Activated CD8-positive, alpha-beta T cell treated with anti-CD3 and anti-CD28 coated beads, Interleukin-2, amount 10 ng/mL, durations not matched to agents 7 days and 5 days (primary cell): ENCODE measurements around the gene ARF1. TPM values are rescaled to one million over a fixed set of nuclear protein-coding genes. Genes with fewer than 3 reads are reported as not detected.

ENCODE experiments used
- ATAC-seq: fragments of 150-1000 bp; cut with Tn5 transposase; one replicate; pipeline ENCODE4 v1.10.0; 2021; ENCODE audit warnings: moderate library complexity
- CTCF ChIA-PET: fragments of 350-600 bp; sonication (Branson Sonifier 250); formaldehyde crosslinking; loops from one replicate; lab custom pipeline; 2021; ENCODE audit warnings: antibody characterized with exemption; lab: Charles Lee
- POLR2A ChIA-PET: fragments of 350-600 bp; sonication (Branson Sonifier 250); formaldehyde crosslinking; loops from one replicate; lab custom pipeline; 2021; ENCODE audit warnings: antibody characterized with exemption; lab: Charles Lee
- DNase-seq: peaks from one replicate; pipeline ENCODE4 v3.0.0-alpha.2; 2020
- H3K27ac Mint-ChIP-seq: one replicate; pipeline ENCODE4 v1.8.0; 2021; ENCODE audit warnings: mild to moderate bottlenecking, mixed read lengths
- H3K27me3 Mint-ChIP-seq: one replicate; pipeline ENCODE4 v1.8.0; 2021; ENCODE audit warnings: low read depth, mixed read lengths
- H3K36me3 Mint-ChIP-seq: one replicate; pipeline ENCODE4 v1.8.0; 2021; ENCODE audit warnings: low read depth, mixed read lengths
- H3K4me1 Mint-ChIP-seq: one replicate; pipeline ENCODE4 v1.8.0; 2021; ENCODE audit warnings: low read depth, mixed read lengths
- H3K4me3 Mint-ChIP-seq: one replicate; pipeline ENCODE4 v1.8.0; 2021; ENCODE audit warnings: mild to moderate bottlenecking, mixed read lengths
- H3K9me3 Mint-ChIP-seq: one replicate; pipeline ENCODE4 v1.8.0; 2022; ENCODE audit warnings: mixed read lengths; ENCODE audit not compliant: insufficient read depth
- total RNA-seq, 2 experiments: library from RNA; stranded (reverse); gene quantifications; one replicate each; pipeline ENCODE4 v1.2.3, GENCODE V29; 2021

ARF1 gene
- total RNA-seq, 2 experiments from 2014 or later = 313 to 322 TPM

DNA sequence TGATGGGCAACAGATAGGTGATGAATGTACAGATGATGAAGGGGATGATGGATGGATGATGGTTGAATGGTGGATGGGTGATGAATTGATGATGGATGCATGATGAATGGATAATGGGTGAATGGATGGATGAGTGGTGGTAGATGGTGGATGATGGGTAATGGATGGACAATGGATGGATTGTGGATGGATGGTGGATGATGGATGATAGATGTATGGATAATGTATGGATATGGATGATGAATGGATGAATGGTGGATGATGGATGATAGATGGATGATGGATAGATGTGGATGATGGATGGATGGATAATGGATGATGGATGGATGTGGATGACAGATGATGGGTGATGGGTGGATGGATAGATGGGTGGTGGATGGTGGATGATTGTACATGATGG lies 40.0 kb upstream of the ARF1 start:
- no peaks in the 10 kb centered on the region for H3K4me1 Mint-ChIP-seq
- DNase-seq (no peak), ATAC-seq (no peak)
- peaks cover 12% of the 10 kb centered on the region for H3K27me3 Mint-ChIP-seq
- no peak overlapping the region for H3K27ac Mint-ChIP-seq
- ChIA-PET POLR2A (no interaction called here), CTCF (no interaction called here)
- H3K36me3 Mint-ChIP-seq = no peaks in the 10 kb centered on the region
- no peak overlapping the region for H3K4me3 Mint-ChIP-seq
- H3K9me3 Mint-ChIP-seq = no peaks in the 10 kb centered on the region

- ChIA-PET CTCF (no interaction called here), POLR2A (no interaction called here)
- H3K4me3 Mint-ChIP-seq = no peak overlapping the region
- no peaks in the 10 kb centered on the region for H3K9me3 Mint-ChIP-seq
- no peaks in the 10 kb centered on the region for H3K36me3 Mint-ChIP-seq
- peaks cover 9% of the 10 kb centered on the region for H3K27me3 Mint-ChIP-seq
- DNase-seq (no peak), ATAC-seq (no peak)
- H3K4me1 Mint-ChIP-seq = no peaks in the 10 kb centered on the region
- H3K27ac Mint-ChIP-seq = no peak overlapping the region
These were observed 39.1 kb upstream of the ARF1 start for GRCh38 chr1:228043281-228043848.

GRCh38 chr1:228044961-228045360 lies 37.5 kb upstream of the ARF1 start:
- Mint-ChIP-seq H3K27ac (no peak overlapping the region), H3K4me1 (no peaks in the 10 kb centered on the region), H3K9me3 (no peaks in the 10 kb centered on the region), H3K36me3 (no peaks in the 10 kb centered on the region), H3K27me3 (peaks cover 4% of the 10 kb centered on the region), H3K4me3 (no peak overlapping the region)
- POLR2A ChIA-PET = no interaction called here
- no peak for DNase-seq
- no peak for ATAC-seq
- CTCF ChIA-PET = no interaction called here

GRCh38 chr1:228045405-228045804 lies 37.1 kb upstream of the ARF1 start:
- ATAC-seq (no peak), DNase-seq (no peak)
- no peaks in the 10 kb centered on the region for H3K36me3 Mint-ChIP-seq
- H3K4me1 Mint-ChIP-seq = no peaks in the 10 kb centered on the region
- H3K4me3 Mint-ChIP-seq = no peak overlapping the region
- no peak overlapping the region for H3K27ac Mint-ChIP-seq
- no peaks in the 10 kb centered on the region for H3K9me3 Mint-ChIP-seq
- peaks cover 2% of the 10 kb centered on the region for H3K27me3 Mint-ChIP-seq
- POLR2A ChIA-PET = no interaction called here
- CTCF ChIA-PET = no interaction called here

DNA sequence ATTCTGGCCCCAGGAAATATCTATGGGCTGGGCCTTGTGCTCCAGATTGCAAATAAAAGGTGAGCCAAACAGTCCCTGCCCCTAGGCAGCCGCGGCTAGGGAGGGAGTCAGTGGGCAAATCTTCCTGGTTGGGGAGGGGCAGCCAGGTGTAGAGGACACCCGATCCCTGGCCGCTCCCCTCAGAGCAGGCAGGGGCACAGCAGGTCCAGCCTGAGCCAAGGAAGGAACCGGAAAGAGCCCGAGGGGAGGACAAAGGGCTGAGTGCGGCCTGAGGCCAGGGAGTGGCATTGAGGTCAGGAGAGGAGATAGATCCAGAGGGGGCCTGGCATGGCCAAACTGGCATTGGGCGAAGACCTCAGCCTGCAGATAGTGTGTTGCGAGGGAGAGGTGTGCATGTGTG lies 36.6 kb upstream of the ARF1 start:
- POLR2A ChIA-PET = no interaction called here
- DNase-seq (no peak), ATAC-seq (no peak)
- H3K4me1 Mint-ChIP-seq = no peaks in the 10 kb centered on the region
- no peak overlapping the region for H3K4me3 Mint-ChIP-seq
- peaks cover 3% of the 10 kb centered on the region for H3K27me3 Mint-ChIP-seq
- CTCF ChIA-PET = no interaction called here
- H3K27ac Mint-ChIP-seq = no peak overlapping the region
- no peaks in the 10 kb centered on the region for H3K36me3 Mint-ChIP-seq
- H3K9me3 Mint-ChIP-seq = no peaks in the 10 kb centered on the region

DNA sequence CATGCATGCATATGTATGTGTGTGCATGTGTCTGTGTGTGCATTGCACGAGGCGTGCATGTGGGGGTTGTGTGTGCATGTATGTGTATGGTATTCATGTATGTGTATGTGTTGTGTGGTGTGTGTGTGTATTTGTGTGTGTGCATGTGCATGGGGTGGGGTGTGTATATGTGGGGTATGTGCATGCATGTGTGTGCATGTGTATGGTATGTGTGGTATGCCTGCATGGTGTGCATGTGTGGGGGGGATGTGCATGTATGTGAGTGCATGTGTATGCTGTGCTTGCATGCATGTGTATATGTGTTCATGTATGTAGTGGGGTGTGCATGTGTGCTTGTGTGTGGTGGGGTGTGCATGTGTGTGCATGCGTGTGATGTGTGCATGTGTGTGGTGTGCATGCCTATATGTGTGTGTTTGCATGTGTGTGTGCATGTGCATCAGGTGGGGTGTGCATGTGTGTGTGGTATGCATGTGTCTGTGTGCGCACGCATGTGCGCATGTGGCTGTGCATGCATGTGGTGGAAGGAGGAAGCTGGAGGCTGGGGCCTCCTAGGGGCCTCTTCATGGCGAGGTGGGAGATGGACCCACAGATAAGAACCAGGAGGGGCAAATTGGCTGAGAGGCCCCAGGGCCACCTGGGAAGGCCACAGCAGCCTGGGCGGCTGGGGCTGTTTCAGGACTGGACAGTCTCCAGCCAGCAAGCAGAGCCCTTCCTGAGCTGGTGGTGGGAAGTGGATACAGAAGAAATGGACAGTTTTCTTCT lies 35.9 kb upstream of the ARF1 start:
- no peak overlapping the region for H3K27ac Mint-ChIP-seq
- no peak overlapping the region for H3K4me3 Mint-ChIP-seq
- DNase-seq (no peak), ATAC-seq (no peak)
- H3K36me3 Mint-ChIP-seq = no peaks in the 10 kb centered on the region
- no peaks in the 10 kb centered on the region for H3K4me1 Mint-ChIP-seq
- peaks cover 4% of the 10 kb centered on the region for H3K27me3 Mint-ChIP-seq
- POLR2A ChIA-PET = no interaction called here
- no peaks in the 10 kb centered on the region for H3K9me3 Mint-ChIP-seq
- CTCF ChIA-PET = no interaction called here

DNA sequence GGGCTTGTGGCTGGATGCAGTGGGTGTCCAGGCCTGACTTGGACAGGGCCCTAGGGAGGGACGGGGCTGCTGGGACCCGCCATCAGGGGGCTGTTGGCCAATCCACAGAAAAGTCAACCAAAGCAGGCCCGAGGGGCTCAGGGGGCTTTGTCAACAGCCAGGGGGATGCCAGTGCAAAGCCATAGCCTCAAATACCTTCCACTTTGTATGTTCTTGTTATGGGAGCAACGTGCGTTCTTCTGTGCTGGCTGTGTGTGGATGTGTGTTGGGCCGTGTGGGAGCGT lies 35.4 kb upstream of the ARF1 start:
- Mint-ChIP-seq H3K27ac (no peak overlapping the region), H3K27me3 (peaks cover 5% of the 10 kb centered on the region), H3K4me3 (no peak overlapping the region), H3K9me3 (no peaks in the 10 kb centered on the region), H3K36me3 (no peaks in the 10 kb centered on the region), H3K4me1 (no peaks in the 10 kb centered on the region)
- no peak for DNase-seq
- ChIA-PET CTCF (no interaction called here), POLR2A (no interaction called here)
- ATAC-seq = no peak

GRCh38 chr1:228048120-228048519 lies 34.4 kb upstream of the ARF1 start:
- POLR2A ChIA-PET = no interaction called here
- no peaks in the 10 kb centered on the region for H3K4me1 Mint-ChIP-seq
- no peak overlapping the region for H3K4me3 Mint-ChIP-seq
- DNase-seq = no peak
- peaks cover 13% of the 10 kb centered on the region for H3K27me3 Mint-ChIP-seq
- H3K9me3 Mint-ChIP-seq = no peaks in the 10 kb centered on the region
- CTCF ChIA-PET = no interaction called here
- no peak for ATAC-seq
- H3K36me3 Mint-ChIP-seq = no peaks in the 10 kb centered on the region
- no peak overlapping the region for H3K27ac Mint-ChIP-seq

DNA sequence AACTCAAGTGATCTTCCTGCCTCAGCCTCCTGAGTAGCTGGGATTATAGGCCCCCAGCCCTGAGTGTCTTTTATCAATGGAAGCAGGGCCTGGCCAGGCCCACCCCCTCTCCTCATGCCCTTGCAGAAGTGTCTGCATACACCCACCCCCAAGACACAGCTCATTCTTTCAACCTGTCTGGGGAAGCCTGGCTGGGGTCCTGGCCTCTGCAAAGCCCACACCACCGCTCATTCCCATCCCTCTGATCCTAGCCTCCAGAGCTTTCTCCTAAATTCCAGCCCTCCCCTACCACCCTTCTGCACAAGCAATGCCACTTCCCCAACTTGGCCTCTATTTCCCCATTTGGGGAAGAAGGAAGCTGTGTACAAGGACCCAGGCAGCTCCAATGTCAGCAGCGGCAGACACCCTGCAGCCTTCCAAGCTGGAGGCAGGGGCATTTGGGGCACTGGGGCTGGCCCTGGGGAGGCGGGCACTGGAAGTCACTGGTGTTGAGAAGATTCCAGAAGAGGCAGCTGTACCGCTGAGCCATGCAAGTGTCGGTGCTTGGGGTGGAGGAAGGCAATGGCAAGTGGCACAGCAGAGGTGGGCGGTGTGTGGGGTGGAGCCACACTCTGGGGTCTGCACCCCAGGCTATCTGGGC lies 33.7 kb upstream of the ARF1 start:
- DNase-seq (no peak), ATAC-seq (no peak)
- Mint-ChIP-seq H3K36me3 (no peaks in the 10 kb centered on the region), H3K4me3 (no peak overlapping the region), H3K27me3 (peaks cover 16% of the 10 kb centered on the region), H3K4me1 (no peaks in the 10 kb centered on the region), H3K27ac (no peak overlapping the region), H3K9me3 (no peaks in the 10 kb centered on the region)
- CTCF ChIA-PET = no interaction called here
- POLR2A ChIA-PET = no interaction called here

GRCh38 chr1:228050571-228051231 lies 31.8 kb upstream of the ARF1 start:
- no peak overlapping the region for H3K4me3 Mint-ChIP-seq
- no peak for DNase-seq
- no peaks in the 10 kb centered on the region for H3K4me1 Mint-ChIP-seq
- H3K36me3 Mint-ChIP-seq = no peaks in the 10 kb centered on the region
- no peak for ATAC-seq
- POLR2A ChIA-PET = no interaction called here
- H3K9me3 Mint-ChIP-seq = no peaks in the 10 kb centered on the region
- H3K27me3 Mint-ChIP-seq = peaks cover 21% of the 10 kb centered on the region
- H3K27ac Mint-ChIP-seq = no peak overlapping the region
- CTCF ChIA-PET = no interaction called here

DNA sequence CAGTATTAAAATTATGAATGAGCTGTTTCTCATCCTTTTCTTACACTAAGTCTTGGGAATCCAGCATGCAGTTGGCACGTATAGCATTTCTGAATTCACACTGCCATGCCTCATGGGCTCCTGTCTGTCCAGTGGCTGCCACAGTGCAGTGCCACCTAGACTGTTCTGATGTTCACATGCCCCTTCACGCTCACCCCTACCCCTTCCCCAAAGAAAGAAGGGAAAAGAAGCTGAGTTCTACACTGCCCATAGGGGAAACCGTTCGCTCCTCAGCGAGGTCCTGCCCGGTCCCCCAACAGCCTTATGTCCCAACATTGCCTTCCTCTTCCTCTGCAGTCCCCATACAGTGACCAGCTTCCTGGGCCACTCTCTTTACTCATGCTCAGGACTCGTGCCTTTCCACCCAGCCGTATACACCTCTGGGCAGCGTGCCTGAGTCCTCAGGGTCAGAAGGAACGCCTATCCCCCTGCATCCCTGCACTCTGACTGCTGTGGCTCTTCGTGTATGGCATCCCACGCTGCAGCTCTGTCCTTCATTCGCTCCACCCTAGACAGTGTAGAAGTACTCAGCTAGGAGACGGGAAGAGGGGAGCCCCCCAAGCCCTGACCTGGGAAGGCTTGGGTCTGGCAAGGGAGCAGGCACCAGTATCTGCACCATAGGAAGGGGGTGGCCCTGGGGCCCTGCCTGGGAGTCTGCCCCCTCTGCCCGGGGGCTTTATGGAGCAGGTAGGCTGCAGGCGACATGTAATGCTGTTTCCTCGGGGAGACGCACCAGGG lies 24.1 kb upstream of the ARF1 start:
- ChIA-PET CTCF (no interaction called here), POLR2A (interaction anchor here (4.1 kb wide), 1 partner anchor 23 kb away, joined by 17 read pairs; the partner anchor contains the start of gene ARF1)
- H3K4me1 Mint-ChIP-seq = peaks cover 7% of the 10 kb centered on the region
- no peak overlapping the region for H3K27ac Mint-ChIP-seq
- ATAC-seq = no peak
- no peak overlapping the region for H3K4me3 Mint-ChIP-seq
- H3K36me3 Mint-ChIP-seq = no peaks in the 10 kb centered on the region
- no peaks in the 10 kb centered on the region for H3K9me3 Mint-ChIP-seq
- no peak for DNase-seq
- H3K27me3 Mint-ChIP-seq = peaks cover 53% of the 10 kb centered on the region
